HG03064 (cell line): ENCODE data around the gene EYA4.
"Not testable (repeated sequence)": the region's sequence is repeated elsewhere in the genome, so short reads cannot be mapped to it uniquely, and the experiment has no call there.

ENCODE experiments used
- ATAC-seq: cut with Tn5 transposase; IDR thresholded peaks from one replicate; pipeline ENCODE4 v1.9.1; 2021; ENCODE audit warnings: low read depth; ENCODE audit not compliant: unreplicated experiment

Gene EYA4

DNA sequence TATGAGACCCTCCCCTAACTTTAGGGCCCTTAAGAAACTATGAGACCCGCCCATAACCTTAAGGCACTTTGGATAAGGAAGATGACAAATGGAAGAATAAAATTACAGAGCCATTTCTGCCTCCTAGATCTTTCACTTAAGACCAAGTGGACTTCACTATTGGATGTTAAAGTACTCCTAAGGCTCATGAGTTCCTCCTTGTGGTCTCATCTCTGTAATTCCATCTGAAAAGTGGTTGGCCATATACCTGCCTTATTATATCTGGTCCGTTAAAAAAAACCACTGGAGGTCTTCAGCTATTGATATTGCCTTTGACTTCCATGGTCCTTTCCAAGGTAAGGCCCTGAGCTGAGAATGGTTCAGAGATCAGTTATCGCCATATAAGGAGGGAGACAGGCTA is 310.3 kb downstream of the EYA4 start:
- no peak for ATAC-seq

DNA sequence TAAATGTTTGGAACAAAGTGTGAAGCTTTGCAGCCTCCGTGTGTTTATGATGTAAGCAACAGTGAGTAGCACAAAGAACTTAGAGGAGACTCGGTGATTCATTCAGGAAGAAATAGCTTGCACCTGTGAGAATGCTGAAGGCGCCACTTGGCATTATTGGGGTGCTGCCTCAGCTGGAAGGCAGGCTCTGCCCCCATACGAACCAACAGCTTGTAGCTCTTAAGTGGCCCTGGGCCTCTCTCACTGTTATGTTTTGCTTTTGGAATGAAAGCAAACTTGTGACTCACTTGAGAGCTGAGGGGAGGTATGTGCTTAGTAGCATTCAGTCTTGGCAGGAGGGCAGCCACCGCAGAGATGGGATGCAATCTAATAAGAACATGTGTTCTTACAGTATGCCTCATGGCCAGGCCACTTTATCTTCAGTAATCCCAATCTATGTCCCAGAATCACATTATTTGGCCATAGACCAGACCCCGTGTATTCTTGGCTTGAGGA is 310.7 kb downstream of the EYA4 start:
- ATAC-seq, result no peak

DNA sequence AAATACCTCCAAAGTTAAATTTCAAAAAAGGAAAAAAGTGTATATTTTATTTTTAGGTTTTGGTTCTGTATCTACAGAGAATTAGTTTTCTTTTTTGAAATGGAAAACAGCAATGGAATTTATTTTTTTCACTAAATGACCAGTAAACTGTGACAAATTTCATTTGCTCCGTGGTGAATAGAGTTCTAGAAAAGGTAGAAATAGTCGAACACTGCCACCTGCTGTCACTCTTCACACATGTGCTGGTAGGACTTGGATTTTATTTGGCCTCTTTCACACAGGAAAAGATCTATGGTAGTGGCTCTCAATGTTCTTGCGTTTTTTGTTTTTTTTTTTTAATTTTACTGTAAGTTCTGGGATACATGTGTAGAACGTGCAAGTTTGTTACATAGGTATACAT is 312.5 kb downstream of the EYA4 start:
- ATAC-seq, result no peak

DNA sequence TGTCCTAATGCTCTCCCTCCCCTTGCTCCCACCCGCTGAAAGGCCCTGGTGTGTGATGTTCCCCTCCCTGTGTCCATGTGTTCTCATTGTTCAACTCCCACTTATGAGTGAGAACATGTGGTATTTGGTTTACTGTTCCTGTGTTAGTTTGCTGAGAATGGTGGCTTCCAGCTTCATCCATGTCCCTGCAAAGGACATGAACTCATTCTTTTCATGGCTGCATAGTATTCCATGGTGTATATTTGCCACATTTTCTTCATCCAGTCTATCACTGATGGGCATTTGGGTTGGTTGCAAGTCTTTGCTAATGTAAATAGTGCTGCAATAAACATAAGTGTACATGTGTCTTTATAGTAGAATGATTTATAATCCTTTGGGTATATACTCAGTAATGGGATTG is 313.0 kb downstream of the EYA4 start:
- ATAC-seq, result not testable (repeated sequence)

DNA sequence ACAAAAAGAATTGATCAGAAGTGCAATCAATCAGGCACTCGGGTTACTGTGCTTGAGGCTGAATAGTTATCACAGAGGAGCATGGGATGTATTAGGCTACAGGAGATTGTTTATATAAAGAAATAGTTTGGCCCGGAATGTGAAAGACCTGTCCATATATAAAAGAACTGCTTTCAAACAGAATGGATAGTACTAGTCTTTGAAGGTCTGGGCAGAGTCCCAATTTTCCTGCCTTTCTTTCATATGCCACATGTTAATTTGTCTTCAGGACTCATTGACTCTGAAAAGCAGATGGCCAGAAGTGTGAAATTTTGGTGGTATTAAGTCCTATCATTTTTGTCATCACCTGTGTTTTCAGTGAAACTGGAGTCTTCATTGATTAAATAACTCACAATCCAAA is 314.5 kb downstream of the EYA4 start:
- ATAC-seq, result no peak

DNA sequence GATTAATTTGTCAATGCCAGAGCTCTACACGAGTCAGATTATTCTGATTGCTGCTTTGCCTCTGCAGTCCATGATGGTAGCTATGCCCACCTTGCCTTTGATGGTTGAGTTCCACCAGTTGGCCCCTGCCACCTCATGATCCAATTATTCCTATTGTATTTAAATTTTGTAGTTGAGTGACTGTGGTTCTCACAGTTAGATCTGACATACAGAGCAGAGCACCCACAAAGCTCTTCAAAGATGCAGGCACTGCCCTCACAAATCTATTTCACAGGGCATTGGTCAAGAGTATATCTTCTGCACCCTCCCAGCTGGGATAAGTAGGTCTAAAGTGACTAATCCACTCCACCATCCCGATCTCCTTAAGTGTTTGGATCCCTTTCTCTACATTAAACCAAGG is 318.8 kb downstream of the EYA4 start:
- ATAC-seq, result no peak

DNA sequence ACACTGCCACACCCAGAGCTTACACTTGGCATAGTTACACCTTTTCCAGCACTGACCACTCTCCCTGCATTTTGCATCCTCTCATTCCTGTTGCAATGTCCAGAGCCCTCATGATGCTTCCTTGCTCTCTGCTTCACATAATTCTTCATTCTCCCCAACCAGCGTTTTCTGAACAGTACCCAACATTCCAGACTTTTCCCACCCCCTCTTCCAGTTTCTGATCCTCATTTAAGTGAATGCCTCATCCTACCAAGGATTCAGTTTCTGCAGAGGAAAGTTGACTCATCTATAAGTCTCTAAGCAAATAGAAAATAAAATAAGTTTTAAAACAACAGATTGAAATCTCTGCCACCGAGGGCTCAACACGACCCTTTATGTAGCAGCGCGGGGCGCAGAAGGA is 326.5 kb downstream of the EYA4 start:
- ATAC-seq, result no peak

DNA sequence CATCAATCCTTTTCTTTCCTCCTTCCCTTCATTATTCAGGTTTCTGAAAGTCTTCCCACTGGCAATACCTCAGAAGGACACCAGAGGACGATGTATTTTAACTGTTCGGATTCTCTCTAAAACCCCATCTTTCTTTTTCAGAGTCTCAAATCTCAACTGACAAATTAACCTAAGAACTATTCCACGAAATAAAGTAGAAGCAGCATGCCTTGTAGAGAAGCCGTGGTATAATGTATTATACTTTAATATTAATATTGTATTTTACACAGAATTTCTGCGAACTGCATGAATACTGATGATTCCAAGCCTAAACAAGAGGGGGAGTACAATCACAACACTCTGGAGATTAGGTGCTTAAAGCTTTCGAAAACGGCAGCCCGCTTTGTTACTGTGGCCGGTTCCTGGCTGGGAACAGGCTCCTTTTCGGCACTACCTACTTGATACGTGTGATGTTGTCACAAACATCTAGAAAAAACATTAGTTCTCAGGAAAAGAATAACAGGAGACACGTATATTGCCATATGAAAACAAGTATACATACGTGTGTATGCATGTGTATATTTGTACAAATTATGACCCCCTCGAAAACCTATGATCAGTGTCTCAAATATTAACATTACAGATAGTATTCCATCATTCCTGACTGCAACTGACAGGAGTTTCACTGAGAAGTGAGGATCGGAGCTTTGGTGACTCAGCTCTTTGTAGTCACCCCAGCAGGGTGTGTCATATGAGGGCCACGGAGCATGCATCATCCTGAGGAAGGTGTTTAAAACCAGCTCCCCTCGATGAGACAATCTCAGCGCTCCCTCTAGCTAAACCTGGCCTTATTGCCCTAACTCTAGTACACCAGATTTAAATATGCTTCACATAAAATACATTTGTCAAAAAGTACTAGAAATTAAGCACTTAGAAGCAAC is 328.1 kb downstream of the EYA4 start:
- ATAC-seq, result no peak

DNA sequence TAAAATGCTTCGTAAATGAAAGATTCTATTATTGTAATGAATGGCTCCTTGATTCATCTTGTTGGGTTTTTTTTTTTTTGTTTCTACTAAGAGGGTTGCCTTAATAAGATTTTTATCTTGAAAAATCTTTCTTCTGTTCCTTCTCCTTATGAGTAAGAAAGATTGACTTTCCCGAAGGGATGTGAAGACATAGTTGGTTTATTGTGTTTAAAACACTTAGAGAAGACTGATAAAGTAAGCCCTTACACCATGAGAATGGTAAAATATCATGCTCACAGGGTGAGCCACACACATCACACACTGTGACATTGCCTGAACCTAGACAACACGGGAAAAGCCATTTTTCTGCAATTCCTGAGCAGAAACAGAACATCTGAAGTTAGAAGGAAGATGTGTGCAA is 330.5 kb downstream of the EYA4 start:
- no peak for ATAC-seq

DNA sequence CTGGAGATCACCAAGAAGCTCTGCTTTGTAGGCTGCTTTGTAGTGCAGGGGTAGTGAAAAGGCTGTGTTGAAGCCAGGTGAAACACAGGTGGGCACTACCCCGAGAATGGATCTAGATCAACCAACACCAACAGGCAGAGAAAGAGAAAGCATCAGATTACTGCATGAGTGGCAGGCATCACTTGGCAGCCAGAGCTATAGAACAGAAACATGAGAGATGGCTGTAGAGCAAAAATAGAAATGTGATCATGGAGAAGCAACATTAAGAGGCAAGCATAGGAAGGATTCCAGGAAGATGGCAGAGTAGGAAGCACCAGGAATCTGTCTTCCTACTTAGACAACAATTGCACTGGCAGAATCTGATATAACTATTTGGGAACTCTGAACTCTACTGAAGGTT is 336.7 kb downstream of the EYA4 start:
- ATAC-seq, result no peak
